Measurements from ENCODE around the gene POU2F3. TPM values are rescaled to one million over a fixed set of nuclear protein-coding genes. Genes with fewer than 3 reads are reported as not detected.

Gene POU2F3
- total RNA-seq, result under 0.01 TPM in 1 of 2 replicates, not detected in the other

GRCh38 chr11:120239713-120240640 lies at the start of gene POU2F3:
Gene POU2F3, plus strand, starts transcription at chr11:120240140. Its CDS starts 204 bp downstream, at chr11:120240344.
- DNase-seq, result no peak

- no peak for DNase-seq
Measured at GRCh38 chr11:120191058-120191457, 48.9 kb upstream of the POU2F3 start.

GRCh38 chr11:120192831-120193625 lies 46.9 kb upstream of the POU2F3 start:
- DNase-seq, result no peak

- DNase-seq, result no peak
Measured at GRCh38 chr11:120194166-120194565, 45.8 kb upstream of the POU2F3 start.

DNA sequence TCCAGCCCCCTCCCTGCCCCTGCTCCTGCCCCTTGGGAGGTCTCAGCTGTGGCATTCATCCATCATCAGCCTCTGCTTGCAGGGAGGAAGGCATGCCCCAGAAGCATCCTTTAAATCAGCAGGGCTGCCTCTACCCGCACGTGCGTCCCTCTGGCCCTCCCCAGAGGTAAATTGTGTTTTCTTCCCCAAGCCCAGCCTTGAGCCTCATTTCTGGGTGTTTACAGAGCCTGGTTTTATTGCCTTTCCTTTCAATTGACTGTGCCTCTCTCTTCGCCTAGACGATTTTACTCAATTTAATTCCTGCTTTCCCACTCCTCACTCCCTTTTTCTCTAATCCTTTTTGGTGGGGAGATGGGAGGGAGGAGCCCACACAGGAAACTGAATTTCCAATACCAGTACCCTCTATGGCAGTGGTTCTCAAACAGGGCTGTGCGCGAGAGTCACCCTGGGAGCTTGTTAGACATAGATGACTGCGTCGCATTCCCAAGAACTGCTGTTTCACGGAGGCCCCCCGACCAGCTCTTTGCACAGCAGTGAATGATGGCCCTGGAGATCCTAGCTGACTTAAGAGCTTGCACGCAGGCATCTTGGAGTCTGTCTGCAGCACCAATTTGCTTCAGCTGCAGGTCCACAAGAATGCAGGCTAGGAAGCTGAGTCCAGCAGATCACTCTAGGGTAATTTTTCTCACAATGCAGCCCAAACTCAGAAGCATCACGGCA lies 44.2 kb upstream of the POU2F3 start:
- DNase-seq, result no peak

DNA sequence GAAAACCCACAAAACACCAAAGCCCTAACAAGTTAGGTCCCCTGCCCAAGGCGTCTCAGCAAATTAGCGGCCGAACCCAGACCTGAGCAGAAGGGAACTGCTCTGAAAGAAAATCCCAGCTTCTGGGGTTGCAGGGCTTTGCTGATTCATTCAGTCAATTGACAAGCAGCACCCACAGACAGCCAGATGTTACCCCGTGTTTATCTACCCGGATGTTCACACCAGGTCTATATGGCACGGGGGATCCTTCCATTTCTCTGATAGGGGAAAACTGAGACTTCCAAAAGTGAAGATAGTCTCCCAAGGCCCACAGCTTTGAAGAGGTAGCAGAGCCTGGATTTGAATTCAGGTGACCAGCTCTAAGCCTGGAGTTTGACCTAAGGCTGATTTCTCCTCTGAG lies 43.1 kb upstream of the POU2F3 start:
- no peak for DNase-seq

DNA sequence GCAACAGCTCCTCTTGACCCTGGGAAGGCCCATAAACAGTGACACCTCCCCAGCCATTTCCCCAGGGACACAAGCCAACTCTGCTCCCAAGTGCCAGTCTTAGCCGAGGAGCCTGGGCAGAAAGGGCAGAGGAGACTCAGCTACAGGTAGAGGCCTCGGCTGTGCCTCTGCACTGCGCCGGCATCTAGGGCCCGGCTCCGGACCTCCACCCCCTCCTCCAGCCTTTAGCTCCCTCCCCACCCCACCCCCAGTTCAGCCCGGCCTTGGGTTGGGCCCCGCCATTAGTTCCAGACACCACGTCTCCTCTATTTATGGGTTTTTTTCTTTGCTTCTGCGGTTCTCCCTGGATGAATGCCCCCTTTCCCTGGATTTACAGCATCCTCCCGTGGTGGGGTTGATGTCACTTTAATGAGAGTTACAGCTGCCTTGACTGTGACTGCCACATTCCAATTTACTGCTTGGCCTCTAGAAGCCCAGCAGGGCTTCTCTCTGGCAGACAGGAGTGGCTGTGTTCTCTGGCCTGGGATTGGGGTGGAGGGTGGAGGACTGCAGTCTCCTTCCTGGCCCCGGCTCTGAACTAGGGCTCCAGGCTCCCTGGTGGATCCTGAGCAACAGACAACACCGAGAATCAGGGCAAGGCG lies 42.6 kb upstream of the POU2F3 start:
- DNase-seq, result no peak

GRCh38 chr11:120197977-120198376 lies 42.0 kb upstream of the POU2F3 start:
- no peak for DNase-seq

DNA sequence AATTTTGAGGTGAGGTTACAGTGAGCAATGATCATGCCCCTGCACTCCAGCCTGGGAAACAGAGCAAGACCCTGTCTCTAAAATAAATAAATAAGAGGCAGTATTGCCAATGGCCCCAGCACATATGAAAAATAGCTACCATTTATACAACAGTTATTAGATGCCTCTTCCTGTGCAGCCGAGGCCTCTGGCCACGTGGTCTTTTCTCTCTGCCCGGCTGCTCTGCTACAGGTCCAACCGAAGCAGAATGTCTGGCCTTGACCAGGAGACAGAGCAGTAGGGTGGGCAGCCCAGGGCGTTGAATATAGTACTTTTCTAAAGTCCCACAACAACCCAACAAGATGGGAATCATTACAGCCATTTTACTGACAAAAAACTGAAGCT lies 41.5 kb upstream of the POU2F3 start:
- DNase-seq, result no peak

- no peak for DNase-seq
Measured at GRCh38 chr11:120198787-120199469, 41.0 kb upstream of the POU2F3 start.

GRCh38 chr11:120199613-120200012 lies 40.3 kb upstream of the POU2F3 start:
- no peak for DNase-seq

DNA sequence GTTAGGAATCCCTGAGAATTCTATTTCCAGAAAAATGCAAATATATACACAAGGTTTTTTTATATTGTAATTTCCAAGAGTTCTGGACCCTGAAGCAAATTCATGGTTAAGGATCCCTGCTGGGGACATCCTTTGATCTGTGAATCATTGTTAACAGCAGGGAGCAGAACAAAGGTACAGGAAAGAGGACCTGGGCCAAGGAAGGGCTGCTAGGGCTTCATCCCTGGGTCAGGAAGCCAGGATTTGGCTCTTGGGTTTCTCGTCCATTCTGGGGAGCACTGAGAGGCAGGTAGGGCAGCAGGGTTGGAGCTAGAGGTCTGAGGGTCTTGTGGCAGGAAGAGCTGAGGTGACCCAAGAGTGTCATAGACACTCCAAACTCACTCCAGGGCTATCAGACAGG lies 39.3 kb upstream of the POU2F3 start:
- no peak for DNase-seq

- DNase-seq, result no peak
Measured at GRCh38 chr11:120201653-120202052, 38.3 kb upstream of the POU2F3 start.

DNA sequence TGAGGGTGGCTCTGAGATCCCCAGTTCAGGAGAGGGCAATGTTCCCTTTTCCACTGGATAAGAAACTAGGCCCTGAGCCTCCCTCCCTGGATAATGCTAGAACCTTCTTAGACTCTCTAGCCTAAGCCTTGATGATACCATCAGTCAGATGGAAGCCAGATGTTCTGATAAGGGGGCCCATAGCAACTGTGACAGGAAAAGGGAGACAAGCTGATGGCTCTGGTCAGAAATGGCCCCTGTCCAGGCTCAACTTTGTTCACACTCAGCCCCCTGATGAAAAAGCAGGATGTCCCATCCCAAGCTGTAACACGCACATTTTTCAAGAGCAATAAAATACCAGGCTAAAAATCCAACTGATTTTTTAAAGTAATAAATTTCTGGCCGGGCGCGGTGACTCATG lies 36.3 kb upstream of the POU2F3 start:
- no peak for DNase-seq

GRCh38 chr11:120205596-120206161 lies 34.3 kb upstream of the POU2F3 start:
- DNase-seq, result peak; percentile 33

GRCh38 chr11:120207512-120207911 lies 32.4 kb upstream of the POU2F3 start:
- no peak for DNase-seq

GRCh38 chr11:120208001-120208441 lies 31.9 kb upstream of the POU2F3 start:
- DNase-seq, result peak; percentile 84

DNA sequence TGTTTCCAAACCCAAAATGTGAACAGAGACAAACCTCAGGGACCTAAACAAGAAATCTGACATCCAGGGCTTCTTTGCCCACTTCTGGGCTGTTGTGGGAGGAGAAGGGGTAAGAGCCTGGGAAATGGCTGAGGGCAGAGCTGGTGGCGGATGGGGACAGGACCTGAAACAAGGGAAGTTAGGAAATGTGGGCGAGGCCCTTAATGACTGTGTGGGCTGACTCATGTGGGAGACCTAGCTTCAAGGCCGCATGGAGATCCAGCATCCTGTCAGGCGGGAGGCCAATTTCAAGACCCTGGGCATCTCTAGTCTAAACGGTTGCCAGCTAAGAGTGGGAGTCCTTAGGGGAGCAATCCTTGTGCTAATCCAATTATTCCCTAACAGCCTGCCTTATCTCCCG lies 31.2 kb upstream of the POU2F3 start:
- DNase-seq, result peak; percentile 81

DNA sequence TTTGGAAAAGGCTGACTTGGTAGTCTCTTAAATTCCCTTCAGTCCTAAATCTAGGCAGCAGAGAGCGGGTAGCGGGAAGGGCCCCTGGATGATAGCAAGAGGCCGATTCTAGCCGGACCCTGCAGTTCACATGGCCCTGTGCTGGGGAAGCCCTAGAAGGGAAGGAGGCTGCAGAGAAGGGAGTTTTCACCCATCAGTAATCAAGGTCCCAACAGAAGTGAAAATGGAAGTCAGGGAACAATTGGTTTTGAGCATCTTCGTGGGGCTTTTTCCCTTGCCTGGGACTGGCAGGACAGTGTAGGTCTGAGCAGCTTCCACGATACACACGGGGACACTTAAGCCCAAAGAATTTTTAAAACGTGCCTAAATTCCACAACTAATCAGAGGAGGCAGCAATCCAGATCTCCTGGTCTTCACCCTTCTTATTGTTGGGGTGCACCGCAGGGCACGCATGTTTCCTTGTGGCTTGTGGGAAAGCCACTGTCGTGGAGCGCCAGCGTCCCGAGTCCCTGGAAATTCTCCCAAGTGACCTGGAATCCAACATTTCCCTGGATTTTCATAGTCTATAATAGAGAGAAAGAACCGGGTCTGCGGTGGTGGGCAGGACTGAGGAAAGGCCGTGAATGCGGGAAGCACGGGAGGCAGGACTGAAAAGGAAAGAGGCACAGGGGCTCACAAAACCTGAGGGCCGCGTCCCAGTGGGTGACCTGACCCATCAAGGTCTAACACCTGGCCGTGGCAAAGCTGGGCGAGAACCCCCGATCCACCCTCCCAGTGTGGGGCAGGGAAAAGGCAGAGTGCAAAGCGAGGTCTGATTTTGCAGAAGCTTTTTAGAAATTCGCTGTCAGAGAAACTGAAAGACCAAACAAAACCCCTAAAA lies 30.0 kb upstream of the POU2F3 start:
- no peak for DNase-seq
